Large intestine (tissue), 3 donors: ENCODE measurements around the gene FAM72C. TPM values are rescaled to one million over a fixed set of nuclear protein-coding genes. Genes with fewer than 3 reads are reported as not detected.
"Not testable (repeated sequence)": the region's sequence is repeated elsewhere in the genome, so short reads cannot be mapped to it uniquely, and the experiment has no call there.

Experiments
- DNase-seq, 2 donors: peaks; one replicate each; pipeline versions ENCODE4 v3.0.0 to v3.0.0-alpha.2; 2013
- H3K27ac ChIP-seq: one replicate; pipeline ENCODE4 v1.5.1; 2013; ENCODE audit warnings: low read length
- H3K27me3 ChIP-seq: 2 replicates; pipeline ENCODE4 v1.6.1; 2013; ENCODE audit warnings: low read length; ENCODE audit not compliant: control insufficient read depth, insufficient read depth
- H3K36me3 ChIP-seq: 2 replicates; pipeline ENCODE4 v1.6.1; 2013; ENCODE audit warnings: low read length; ENCODE audit not compliant: control insufficient read depth, insufficient read depth
- H3K4me1 ChIP-seq: one replicate; pipeline ENCODE4 v1.6.1; 2013; ENCODE audit warnings: low read length; ENCODE audit not compliant: control insufficient read depth, insufficient read depth
- H3K4me3 ChIP-seq: one replicate; pipeline ENCODE4 v1.5.1; 2013; ENCODE audit warnings: low read length
- H3K9me3 ChIP-seq: one replicate; pipeline ENCODE4 v1.6.1; 2013; ENCODE audit warnings: mild to moderate bottlenecking, low read depth, low read length, moderate library complexity; ENCODE audit not compliant: control insufficient read depth
- WGBS: methylation state at CpG from one replicate; pipeline ENCODE4 v1.1.5; 2013; ENCODE audit warnings: low lambda C conversion rate; ENCODE audit not compliant: insufficient coverage; 5-methylcytosine and 5-hydroxymethylcytosine counted together
- polyA plus RNA-seq: library from polyadenylated mRNA; unstranded; fragments of 120-200 nt; gene quantifications from one replicate; pipeline ENCODE4 v1.2.1, GENCODE V29; 2013

FAM72C gene
- polyA plus RNA-seq, 1 donor: 1.6 TPM

DNA sequence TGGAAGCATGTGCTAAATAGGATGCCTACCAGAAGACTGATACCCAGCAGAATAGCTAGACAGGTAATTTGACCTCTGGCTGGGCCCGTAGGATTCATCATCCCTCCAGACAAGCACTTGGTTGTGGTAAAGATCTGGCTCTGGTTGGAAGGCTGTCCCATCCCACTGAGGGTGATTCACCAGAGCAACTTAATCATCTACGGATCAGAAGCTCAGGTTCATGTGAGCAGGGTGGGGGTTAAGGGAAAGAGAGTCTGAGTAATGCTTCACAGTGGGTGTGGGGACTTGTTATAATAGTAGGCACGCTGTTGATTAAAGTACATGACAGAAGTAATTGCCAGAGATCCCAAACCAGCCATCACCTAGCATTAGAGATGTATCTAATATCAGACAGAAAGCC lies 26.5 kb downstream of the FAM72C start:
- H3K27ac ChIP-seq, H3K9me3 ChIP-seq, DNase-seq, H3K27me3 ChIP-seq, H3K36me3 ChIP-seq, H3K4me3 ChIP-seq, H3K4me1 ChIP-seq: not testable (repeated sequence)
- no CpG with 5 or more reads among the region's 3 CpGs for WGBS

- H3K27ac ChIP-seq, H3K27me3 ChIP-seq, H3K4me3 ChIP-seq, DNase-seq, H3K9me3 ChIP-seq, H3K36me3 ChIP-seq, H3K4me1 ChIP-seq: not testable (repeated sequence)
- WGBS: no CpG with 5 or more reads among the region's 5 CpGs
Measured at GRCh38 chr1:143944576-143945240, 27.1 kb downstream of the FAM72C start.

GRCh38 chr1:143943319-143943978 lies 28.3 kb downstream of the FAM72C start:
- not testable (repeated sequence) for DNase-seq, H3K4me1 ChIP-seq, H3K4me3 ChIP-seq, H3K27ac ChIP-seq, H3K9me3 ChIP-seq, H3K36me3 ChIP-seq, H3K27me3 ChIP-seq
- no CpG with 5 or more reads among the region's 7 CpGs for whole genome bisulfite sequencing

- not testable (repeated sequence) for H3K27ac ChIP-seq, H3K4me1 ChIP-seq
- no CpG with 5 or more reads among the region's 1 CpG for WGBS
Measured at GRCh38 chr1:143942238-143942860, 29.4 kb downstream of the FAM72C start.

DNA sequence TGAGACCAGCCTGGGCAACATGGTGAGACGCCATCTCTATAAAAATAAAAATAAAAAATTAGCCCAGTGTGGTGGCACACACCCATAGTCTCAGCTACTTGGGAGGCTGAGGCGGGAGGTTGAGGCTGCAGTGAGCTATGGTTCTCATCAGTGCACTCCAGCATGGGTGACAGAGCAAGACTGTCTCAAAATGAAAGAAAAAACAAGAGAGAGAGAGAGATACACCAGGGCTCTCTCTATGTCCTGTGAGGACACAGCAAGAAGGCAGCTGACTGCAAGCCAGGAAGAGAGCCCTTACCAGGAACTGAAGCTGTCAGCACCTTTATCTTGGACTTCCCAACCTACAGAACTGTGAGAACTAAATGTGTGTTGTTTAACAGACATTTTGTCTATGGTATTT lies 32.1 kb downstream of the FAM72C start:
- not testable (repeated sequence) for H3K27me3 ChIP-seq, H3K27ac ChIP-seq, H3K4me1 ChIP-seq, H3K4me3 ChIP-seq, H3K36me3 ChIP-seq, DNase-seq, H3K9me3 ChIP-seq
- WGBS: no CpG with 5 or more reads among the region's 2 CpGs

More at GRCh38 chr1:143942238-143942860, 29.4 kb downstream of the FAM72C start:
- not testable (repeated sequence) for H3K9me3 ChIP-seq, H3K27me3 ChIP-seq, DNase-seq, H3K36me3 ChIP-seq, H3K4me3 ChIP-seq

DNA sequence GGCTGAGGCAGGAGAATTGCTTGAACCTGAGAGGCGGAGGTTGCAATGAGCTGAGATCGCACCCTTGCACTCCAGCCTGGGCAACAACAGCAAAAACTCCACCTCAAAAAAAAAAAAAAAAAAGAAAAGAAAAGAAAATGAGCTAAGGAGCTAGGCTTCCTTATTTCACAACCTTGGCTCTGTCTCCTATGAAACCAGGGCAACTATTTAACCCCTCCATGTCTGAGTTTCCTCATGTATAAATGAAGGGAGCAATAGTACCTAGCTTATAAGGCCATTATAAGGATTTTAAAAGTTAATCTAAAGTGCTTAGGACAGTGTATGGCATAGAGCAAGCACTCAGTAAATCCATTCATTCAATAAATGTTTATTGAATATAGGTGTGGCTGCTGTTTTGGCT lies 32.9 kb downstream of the FAM72C start:
- not testable (repeated sequence) for H3K36me3 ChIP-seq, H3K27ac ChIP-seq, H3K4me3 ChIP-seq, H3K4me1 ChIP-seq, H3K9me3 ChIP-seq, H3K27me3 ChIP-seq, DNase-seq
- no CpG with 5 or more reads among the region's 2 CpGs for WGBS

- not testable (repeated sequence) for H3K9me3 ChIP-seq, H3K36me3 ChIP-seq, H3K4me1 ChIP-seq, H3K27me3 ChIP-seq, H3K4me3 ChIP-seq, H3K27ac ChIP-seq
- DNase-seq: peak in 1 of 2 donors; percentile 1
- no CpG with 5 or more reads among the region's 8 CpGs for WGBS
Measured at GRCh38 chr1:143936457-143937115, 35.2 kb downstream of the FAM72C start.

- H3K4me1 ChIP-seq, H3K36me3 ChIP-seq, H3K27me3 ChIP-seq, H3K27ac ChIP-seq, DNase-seq, H3K9me3 ChIP-seq, H3K4me3 ChIP-seq: not testable (repeated sequence)
- WGBS: no CpG with 5 or more reads among the region's 2 CpGs
Measured at GRCh38 chr1:143919127-143919526, 52.7 kb downstream of the FAM72C start.

GRCh38 chr1:143918552-143918951 lies 53.2 kb downstream of the FAM72C start:
- not testable (repeated sequence) for H3K27me3 ChIP-seq, H3K4me1 ChIP-seq, H3K27ac ChIP-seq, DNase-seq, H3K4me3 ChIP-seq, H3K36me3 ChIP-seq, H3K9me3 ChIP-seq
- no CpG with 5 or more reads among the region's 3 CpGs for WGBS

DNA sequence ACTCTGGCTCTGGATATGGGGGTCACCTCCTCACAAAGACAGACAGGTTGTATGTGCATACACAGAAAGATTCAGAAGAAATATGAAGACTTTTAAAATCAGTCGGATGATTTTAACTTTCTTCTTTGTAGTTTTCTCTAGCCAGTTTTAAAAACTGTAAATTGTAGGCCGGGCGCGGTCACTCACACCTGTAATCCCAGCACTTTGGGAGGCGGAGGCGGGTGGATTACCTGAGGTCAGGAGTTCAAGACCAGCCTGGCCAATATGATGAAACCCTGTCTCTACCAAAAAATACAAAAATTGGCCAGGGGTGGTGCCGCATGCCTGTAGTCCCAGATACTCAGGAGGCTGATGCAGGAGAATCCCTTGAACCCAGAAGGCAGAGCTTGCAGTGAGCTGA lies 58.1 kb downstream of the FAM72C start:
- H3K9me3 ChIP-seq, H3K27me3 ChIP-seq, H3K36me3 ChIP-seq, H3K4me1 ChIP-seq, DNase-seq, H3K4me3 ChIP-seq, H3K27ac ChIP-seq: not testable (repeated sequence)
- WGBS: no CpG with 5 or more reads among the region's 7 CpGs
